Head of caudate nucleus (tissue), 42 donors: ENCODE measurements around the gene VAV3.

Source experiments
- DNase-seq, 42 donors: peaks; one replicate each; pipeline versions ENCODE4 v3.0.0 to v3.0.0-alpha.2; 2020 to 2021; ENCODE audit warnings: mixed read lengths in 7 of 42
- intact Hi-C: fragments of 100-400 bp; cut with DNase I; formaldehyde crosslinking; loops from one replicate; pipeline ENCODE4 v1.15.0; 2022

The VAV3 gene

GRCh38 chr1:107588321-107588720, 376.7 kb downstream of the VAV3 start:
- peak in 3 of 42 donors; percentile 11 to 39 (median 19) for DNase-seq
- intact Hi-C loops = no loop called here

DNA sequence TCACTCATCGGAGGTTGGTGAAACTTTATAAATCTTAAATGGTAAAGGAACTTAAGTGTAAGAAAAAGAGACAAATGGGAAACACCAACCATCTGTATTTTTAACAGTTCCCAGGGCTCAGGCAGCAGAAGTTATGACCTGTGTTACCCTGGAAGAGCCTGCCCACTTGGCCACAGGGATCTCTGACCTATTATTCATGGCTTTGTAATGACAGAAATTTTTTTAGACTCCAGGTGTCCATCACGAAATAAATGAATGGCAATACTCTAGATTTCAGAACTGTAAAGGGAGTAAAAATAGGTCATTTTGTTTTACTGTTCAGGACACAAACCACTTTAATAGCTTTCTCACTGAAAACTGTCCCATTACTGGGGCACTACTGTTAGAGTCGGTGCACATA, 389.8 kb downstream of the VAV3 start:
- no peak for DNase-seq

DNA sequence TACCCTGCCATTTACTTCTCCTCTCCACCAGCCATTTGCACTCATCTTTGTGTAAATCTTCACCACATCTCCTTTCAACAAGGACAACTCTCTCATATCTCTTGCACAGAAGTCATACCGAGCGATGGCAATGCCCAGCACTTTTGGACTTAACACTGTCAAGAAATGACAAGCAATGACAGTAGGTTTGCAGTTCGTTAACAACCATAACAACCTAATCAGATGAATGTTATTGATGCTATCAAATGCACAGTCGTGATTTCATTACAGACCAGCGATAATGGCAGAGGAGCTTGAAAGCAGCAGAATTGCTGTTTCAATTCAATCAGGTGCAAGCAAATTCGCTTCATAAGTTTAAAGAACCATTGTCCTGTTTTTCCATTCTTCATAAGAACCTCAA, 390.9 kb downstream of the VAV3 start:
- intact Hi-C loops = no loop called here
- DNase-seq = no peak

More for the DNA sequence above, 389.8 kb downstream of the VAV3 start:
- intact Hi-C loops = no loop called here

DNA sequence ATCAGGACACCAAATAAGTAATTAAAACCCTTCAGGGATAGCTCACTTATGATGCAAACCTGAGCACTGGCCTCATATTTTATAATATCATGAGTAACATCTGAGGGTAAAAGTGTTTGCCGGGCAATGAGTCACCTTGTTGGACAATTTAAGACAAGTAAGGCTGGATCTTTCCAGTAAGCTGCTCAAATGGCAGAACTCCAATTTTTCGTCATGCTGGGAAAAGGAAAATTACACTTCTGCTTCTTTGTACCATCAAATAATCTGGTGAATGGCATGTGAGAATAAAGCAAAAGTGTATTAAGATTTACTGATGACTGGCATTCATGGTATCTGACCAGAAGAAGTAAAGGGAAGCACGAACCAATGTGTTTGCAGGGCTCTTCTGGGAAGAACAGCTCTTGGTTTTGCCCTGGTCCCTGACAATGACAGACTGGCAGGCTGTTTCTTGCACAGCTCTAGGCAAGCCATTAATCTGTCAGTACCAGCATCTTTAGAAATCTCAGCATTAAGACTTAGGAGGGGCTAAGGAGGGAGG, 392.2 kb downstream of the VAV3 start:
- DNase-seq = peak in 1 of 42 donors; percentile 6
- intact Hi-C loops = no loop called here

GRCh38 chr1:107570768-107571167, 394.2 kb downstream of the VAV3 start:
- no peak for DNase-seq
- intact Hi-C loops = no loop called here

GRCh38 chr1:107563441-107563840, 401.5 kb downstream of the VAV3 start:
- intact Hi-C loops = no loop called here
- DNase-seq = no peak

GRCh38 chr1:107559881-107560280, 405.1 kb downstream of the VAV3 start:
- intact Hi-C loops = no loop called here
- DNase-seq = no peak

GRCh38 chr1:107557095-107557494, 407.9 kb downstream of the VAV3 start:
- no peak for DNase-seq
- intact Hi-C loops = no loop called here

DNA sequence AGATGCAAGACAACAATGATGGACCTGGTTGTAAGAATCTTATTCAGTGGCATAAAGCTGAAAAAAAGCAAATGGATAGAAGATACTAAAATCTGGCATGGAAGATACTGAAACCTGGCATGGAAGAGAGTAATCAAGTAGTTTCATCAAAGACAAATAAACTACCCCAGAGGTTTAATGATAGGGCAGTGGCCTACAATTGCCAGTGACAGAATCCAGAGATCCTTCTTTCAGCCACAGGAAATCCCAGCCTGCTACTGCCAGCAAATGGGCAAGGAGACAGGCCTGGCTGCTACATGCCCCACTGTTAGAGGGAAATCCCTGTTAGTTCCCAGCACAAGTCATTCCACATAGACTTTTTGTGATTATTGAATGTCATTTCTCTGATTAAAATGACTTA, 409.4 kb downstream of the VAV3 start:
- intact Hi-C loops = no loop called here
- DNase-seq = no peak

GRCh38 chr1:107552781-107553180, 412.2 kb downstream of the VAV3 start:
- intact Hi-C loops = no loop called here

DNA sequence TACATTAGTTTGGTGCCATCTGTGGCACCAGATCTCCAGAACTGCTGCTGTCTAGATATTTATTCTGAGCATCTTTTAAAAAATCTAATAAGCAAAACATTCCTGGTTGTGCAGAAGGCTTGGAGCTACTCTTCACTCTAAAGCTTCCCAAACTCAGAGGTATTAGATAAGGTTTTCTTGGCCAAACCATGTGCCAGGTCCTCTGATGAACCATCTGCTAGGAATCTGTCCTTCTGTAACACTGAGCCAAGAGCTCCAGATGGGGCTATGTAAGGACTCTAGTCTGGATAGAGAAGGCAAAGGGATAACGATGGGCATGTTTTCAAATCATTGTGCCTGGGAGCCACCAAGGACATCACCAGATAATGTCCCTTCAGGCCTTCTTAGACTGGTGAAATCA, 413.5 kb downstream of the VAV3 start:
- DNase-seq = no peak
- intact Hi-C loops = no loop called here

More at GRCh38 chr1:107552781-107553180, 412.2 kb downstream of the VAV3 start:
- DNase-seq = no peak

DNA sequence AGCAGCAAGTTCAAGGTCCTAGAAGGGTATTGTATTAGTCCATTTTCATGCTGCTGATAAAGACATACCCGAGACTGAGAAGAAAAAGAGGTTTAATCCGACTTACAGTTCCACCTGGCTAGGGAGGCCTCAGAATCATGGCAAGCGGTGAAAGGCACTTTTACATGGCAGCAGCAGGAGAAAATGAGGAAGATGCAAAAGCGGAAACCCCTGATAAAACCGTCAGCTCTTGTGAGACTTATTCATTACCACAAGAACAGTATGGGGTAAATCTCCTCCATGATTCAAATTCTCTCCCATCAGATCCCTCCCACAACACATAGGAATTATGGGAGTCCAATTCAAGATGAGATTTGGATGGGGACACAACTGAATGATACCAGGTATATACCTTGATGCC, 414.6 kb downstream of the VAV3 start:
- intact Hi-C loops = no loop called here
- DNase-seq = no peak

- intact Hi-C loops = no loop called here
- DNase-seq = no peak
Measured at GRCh38 chr1:107549152-107549810, 415.7 kb downstream of the VAV3 start.

GRCh38 chr1:107548276-107548675, 416.7 kb downstream of the VAV3 start:
- intact Hi-C loops = no loop called here
- no peak for DNase-seq

DNA sequence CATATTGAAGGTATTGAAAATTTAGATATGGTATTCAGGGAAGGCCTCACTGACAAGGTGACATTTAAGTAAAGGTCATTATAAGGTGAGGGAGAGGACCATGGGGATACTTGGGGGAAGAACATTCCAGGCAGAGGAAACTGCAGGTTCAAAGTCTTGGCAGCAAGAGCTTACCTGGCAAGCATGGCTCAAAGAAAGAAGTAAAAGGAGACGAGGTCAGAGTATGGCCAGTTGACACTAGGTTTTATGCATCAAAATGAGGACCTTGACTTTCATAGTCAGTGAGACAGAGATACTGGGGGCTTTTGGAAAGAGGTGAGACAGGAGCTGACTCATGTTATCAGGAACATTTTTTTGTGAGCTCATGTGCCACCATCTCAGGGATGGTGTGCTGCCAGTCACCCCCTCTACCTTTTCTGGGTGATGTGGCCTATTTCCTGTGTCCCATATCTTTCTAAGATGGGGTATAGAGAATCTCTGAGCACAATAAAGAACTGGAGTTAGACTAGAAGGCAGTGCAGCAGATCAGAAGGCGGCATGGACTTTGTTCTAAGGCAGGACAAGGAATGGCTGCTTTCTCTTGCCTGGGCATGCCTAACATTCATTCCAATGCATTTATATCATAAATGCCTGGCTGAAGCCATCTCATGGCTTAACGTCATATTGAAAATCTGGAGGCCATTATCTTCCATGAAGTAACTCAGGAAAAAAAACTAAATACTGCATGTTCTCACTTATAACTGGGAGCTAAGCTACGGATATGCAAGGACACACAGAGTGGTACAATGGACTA, 417.4 kb downstream of the VAV3 start:
- DNase-seq = no peak
- intact Hi-C loops = no loop called here

DNA sequence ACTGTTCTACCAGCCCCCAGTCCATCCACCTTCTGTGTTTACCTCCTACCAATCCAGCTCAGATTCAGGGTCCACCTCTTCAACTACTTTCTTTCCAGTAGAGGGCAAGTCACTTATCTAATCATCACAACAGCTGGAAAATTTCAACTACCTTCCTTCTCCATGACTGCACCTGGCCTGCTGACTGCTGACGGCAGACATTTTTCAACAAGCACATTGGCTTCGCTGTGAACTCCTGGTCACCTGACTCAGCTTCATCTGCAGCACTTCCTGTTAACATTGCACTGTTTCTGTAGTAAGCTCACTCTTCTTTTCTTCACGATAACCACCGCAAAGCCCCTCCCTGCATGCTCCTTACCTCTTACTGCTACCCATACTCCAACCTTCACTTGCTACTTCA, 418.4 kb downstream of the VAV3 start:
- no peak for DNase-seq
- intact Hi-C loops = no loop called here

GRCh38 chr1:107545879-107546278, 419.1 kb downstream of the VAV3 start:
- no peak for DNase-seq
- intact Hi-C loops = no loop called here

DNA sequence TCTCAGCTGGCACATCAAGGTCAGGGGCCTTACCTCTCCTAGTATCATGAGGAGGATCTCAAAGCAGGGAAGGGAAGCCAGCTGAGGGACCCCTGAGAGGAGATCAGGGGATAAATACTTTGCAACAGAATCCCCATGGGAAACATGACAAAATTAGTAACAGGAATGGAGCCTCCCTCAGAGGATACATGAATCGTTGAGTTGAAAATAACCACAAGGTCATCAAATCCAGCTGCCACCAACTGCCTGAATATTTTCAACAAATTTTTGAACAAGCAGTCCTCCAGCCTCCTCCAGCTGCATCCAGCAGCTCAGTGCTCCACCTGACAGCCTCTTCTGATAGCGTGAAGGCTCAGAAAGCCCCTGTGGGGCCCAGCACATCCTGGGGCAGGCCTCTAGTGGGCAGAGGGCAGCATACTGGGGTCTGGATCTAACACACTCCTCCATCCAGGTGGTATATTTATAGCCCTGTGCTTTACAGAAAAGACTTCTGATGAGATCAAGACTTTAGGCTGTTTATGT, 419.9 kb downstream of the VAV3 start:
- intact Hi-C loops = no loop called here
- no peak for DNase-seq

- intact Hi-C loops = no loop called here
- no peak for DNase-seq
Measured at GRCh38 chr1:107544285-107544684, 420.7 kb downstream of the VAV3 start.

DNA sequence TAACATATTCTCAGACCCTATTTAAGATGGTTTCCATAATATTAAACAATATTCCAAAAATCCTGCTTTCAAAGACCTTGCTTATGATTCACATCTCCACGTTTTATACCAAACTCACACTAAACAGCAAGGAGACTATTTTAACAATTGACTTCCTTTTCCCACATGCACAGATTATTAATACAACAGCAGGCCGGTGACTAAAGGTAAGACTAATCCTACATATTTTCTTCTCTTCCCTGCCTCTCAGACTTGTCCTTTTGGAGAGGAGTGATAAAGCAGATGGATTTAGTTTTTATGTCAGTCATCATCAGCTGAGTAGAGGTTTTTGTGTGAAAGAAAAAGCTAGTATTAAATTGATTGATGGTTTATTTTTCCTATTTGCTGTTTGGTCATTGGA, 423.6 kb downstream of the VAV3 start:
- DNase-seq = no peak

More for the DNA sequence above, 423.6 kb downstream of the VAV3 start:
- intact Hi-C loops = no loop called here
